WTC11 (cell line): Measurements from ENCODE around the gene SNX6. TPM values are rescaled to one million over a fixed set of nuclear protein-coding genes. Genes with fewer than 3 reads are reported as not detected.
A peak's percentile ranks its signal among the peaks of the same experiment; 100 is the strongest.
"Not testable (repeated sequence)": the region's sequence is repeated elsewhere in the genome, so short reads cannot be mapped to it uniquely, and the experiment has no call there.

Experiments used
- ATAC-seq: fragments of 200-7000 bp; cut with Tn5 transposase; 2 replicates; pipeline ENCODE4 v1.10.0; 2021; ENCODE audit warnings: mild to moderate bottlenecking, moderate library complexity
- CTCF ChIA-PET: fragments of 300-600 bp; sonication (Branson Sonifier 250); formaldehyde crosslinking; loops from one replicate; lab custom pipeline; 2021; ENCODE audit warnings: antibody characterized with exemption; lab: Charles Lee
- POLR2A ChIA-PET: fragments of 350-600 bp; sonication (Branson Sonifier 250); formaldehyde crosslinking; loops from one replicate; lab custom pipeline; 2021; ENCODE audit warnings: antibody characterized with exemption; lab: Charles Lee
- DNase-seq: peaks from one replicate; pipeline ENCODE4 v3.0.0; 2021; ENCODE audit warnings: low spot score
- H3K27ac Mint-ChIP-seq: 2 replicates; pipeline ENCODE4 v1.8.0; 2021; ENCODE audit warnings: mixed read lengths
- H3K27me3 Mint-ChIP-seq: 2 replicates; pipeline ENCODE4 v1.8.0; 2021; ENCODE audit warnings: low read depth, mild to moderate bottlenecking, moderate library complexity, mixed read lengths
- H3K36me3 Mint-ChIP-seq: 2 replicates; pipeline ENCODE4 v1.8.0; 2021; ENCODE audit warnings: mixed read lengths
- H3K4me1 Mint-ChIP-seq: 2 replicates; pipeline ENCODE4 v1.8.0; 2022; ENCODE audit warnings: mixed read lengths
- H3K4me3 Mint-ChIP-seq: 2 replicates; pipeline ENCODE4 v1.8.0; 2021; ENCODE audit warnings: mild to moderate bottlenecking, moderate library complexity, mixed read lengths
- H3K9me3 Mint-ChIP-seq: 2 replicates; pipeline ENCODE4 v1.8.0; 2021; ENCODE audit warnings: mixed read lengths
- ZNF121 ChIP-seq: sonication (generic); formaldehyde crosslinking; IDR thresholded peaks from 2 replicates; pipeline ENCODE4 v1.8.0; 2023; ENCODE audit warnings: missing genetic modification reagents
- total RNA-seq: library from RNA; stranded (reverse); gene quantifications from 3 replicates; pipeline ENCODE4 v1.2.3, GENCODE V29; 2021
- TF ChIP-seq, protein P1 (sequence below): sonication (generic); formaldehyde crosslinking; conservative IDR thresholded peaks from 2 replicates; pipeline ENCODE4 v1.8.1; 2023; ENCODE audit warnings: mild to moderate bottlenecking, low read depth, missing genetic modification reagents, moderate library complexity

SNX6 gene
- total RNA-seq, 1 experiment from 2014 or later = 51.3 TPM

DNA sequence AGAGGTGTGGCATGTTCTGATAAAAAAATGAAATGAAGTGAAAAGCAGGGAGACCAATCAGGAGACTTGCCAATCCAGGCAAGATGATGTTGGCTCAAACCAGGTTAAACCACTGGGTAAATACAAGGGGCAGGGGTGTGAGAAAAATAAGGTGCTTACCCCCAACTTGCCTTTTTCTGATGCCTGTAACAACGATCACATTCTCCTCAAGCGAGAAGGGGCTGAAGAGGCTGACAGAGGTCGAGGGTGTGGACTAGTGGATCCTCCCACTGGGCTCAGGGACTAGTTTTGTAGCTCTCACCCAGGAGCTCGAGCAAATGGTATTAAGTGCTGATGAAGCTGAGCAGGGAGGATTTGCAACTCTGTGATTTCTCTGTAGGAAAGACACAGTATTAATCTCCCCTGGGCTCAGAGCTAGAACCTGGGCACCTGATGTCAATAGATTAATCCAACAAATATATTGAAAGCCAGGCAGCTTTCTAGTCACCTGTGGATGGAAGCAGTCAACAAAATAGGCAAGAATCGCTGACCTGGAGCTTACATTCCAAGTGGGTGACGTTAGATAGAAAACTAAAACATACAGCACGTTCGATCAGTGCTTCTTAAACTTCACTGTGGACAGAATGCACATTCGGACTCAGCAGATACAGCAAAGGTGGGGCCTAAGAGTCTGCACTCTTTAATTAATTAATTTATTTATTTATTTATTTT is 75.3 kb downstream of the SNX6 start:
- H3K4me3 Mint-ChIP-seq = peak overlapping the region; percentile 49
- CTCF ChIA-PET = interaction anchor here (0.7 to 1.2 kb wide), 3 partner anchors 115 to 223 kb away, joined by 3 to 4 read pairs (median 3); no protein-coding TSS in a partner anchor
- H3K4me1 Mint-ChIP-seq = peaks cover 10% of the 10 kb centered on the region
- peak overlapping the region; percentile 78; the same call in 1 of the 2 replicates for H3K27ac Mint-ChIP-seq
- ATAC-seq (no peak), DNase-seq (no peak)
- no peaks in the 10 kb centered on the region for H3K36me3 Mint-ChIP-seq
- H3K9me3 Mint-ChIP-seq = no peaks in the 10 kb centered on the region
- POLR2A ChIA-PET = no interaction called here
- TF ChIP-seq ZNF121 = no peak
- no peaks in the 10 kb centered on the region for H3K27me3 Mint-ChIP-seq

- H3K4me3 Mint-ChIP-seq, H3K9me3 Mint-ChIP-seq, POLR2A ChIA-PET, DNase-seq, CTCF ChIA-PET, H3K27ac Mint-ChIP-seq, H3K36me3 Mint-ChIP-seq, ATAC-seq, H3K4me1 Mint-ChIP-seq, H3K27me3 Mint-ChIP-seq: not testable (repeated sequence)
These were observed 80.5 kb downstream of the SNX6 start for GRCh38 chr14:34549276-34549966.

DNA sequence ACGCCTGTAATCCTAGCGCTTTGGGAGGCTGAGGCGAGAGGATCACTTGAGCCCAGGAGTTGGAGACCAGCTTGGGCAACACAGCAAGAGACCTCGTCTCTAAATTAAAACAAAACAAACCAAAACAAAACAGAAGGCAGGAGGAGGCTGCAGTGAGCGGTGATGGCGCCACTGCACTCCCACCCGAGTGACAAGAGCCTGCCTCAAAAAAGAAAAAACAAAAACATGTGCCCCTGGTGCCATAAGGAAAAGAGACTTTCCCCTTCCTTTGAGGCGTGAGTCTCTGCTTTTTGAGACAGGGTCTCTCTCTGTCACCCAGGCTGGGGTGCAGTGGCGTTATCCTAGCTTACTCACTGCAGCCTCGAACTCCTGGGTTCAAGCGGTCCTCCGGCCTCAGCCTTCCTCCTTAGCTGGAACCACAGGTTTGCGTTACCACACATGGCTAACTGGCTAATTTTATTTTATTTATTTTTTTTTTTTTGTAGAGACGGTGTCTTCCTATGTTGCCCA is 81.4 kb downstream of the SNX6 start:
- H3K36me3 Mint-ChIP-seq = no peaks in the 10 kb centered on the region
- POLR2A ChIA-PET = interaction anchor here (0.6 kb wide), 1 partner anchor 262 kb away, joined by 3 read pairs; no protein-coding TSS in a partner anchor
- TF ChIP-seq, protein P1, sequence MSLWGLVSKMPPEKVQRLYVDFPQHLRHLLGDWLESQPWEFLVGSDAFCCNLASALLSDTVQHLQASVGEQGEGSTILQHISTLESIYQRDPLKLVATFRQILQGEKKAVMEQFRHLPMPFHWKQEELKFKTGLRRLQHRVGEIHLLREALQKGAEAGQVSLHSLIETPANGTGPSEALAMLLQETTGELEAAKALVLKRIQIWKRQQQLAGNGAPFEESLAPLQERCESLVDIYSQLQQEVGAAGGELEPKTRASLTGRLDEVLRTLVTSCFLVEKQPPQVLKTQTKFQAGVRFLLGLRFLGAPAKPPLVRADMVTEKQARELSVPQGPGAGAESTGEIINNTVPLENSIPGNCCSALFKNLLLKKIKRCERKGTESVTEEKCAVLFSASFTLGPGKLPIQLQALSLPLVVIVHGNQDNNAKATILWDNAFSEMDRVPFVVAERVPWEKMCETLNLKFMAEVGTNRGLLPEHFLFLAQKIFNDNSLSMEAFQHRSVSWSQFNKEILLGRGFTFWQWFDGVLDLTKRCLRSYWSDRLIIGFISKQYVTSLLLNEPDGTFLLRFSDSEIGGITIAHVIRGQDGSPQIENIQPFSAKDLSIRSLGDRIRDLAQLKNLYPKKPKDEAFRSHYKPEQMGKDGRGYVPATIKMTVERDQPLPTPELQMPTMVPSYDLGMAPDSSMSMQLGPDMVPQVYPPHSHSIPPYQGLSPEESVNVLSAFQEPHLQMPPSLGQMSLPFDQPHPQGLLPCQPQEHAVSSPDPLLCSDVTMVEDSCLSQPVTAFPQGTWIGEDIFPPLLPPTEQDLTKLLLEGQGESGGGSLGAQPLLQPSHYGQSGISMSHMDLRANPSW (CRISPR knock-in tag) = no peak

DNA sequence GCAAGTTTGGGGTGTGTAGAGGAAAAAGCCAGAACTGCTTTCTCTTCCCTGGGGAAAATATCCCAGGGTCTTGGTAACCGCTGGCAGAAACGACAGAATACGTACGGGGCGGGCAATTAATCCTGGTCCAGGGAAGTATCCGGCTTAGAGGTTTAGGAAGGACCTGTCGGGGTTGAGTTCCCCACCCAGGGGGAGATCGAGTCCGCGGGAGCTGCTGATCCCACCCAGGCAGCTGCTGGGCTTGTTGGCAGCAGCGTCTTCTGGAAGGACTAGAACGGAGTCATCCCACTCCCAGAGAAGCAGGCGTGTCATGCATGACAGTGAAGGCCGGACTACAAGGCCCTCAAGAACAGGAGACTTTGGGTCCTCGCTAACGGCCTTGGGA is 82.8 kb downstream of the SNX6 start:
- CTCF ChIA-PET, H3K36me3 Mint-ChIP-seq, DNase-seq, H3K27ac Mint-ChIP-seq, H3K9me3 Mint-ChIP-seq, POLR2A ChIA-PET, H3K4me3 Mint-ChIP-seq, H3K4me1 Mint-ChIP-seq, H3K27me3 Mint-ChIP-seq: not testable (repeated sequence)
- peak; percentile 66 for ATAC-seq

More for the DNA sequence above, 81.4 kb downstream of the SNX6 start:
- H3K4me1 Mint-ChIP-seq = no peaks in the 10 kb centered on the region
- H3K9me3 Mint-ChIP-seq = no peaks in the 10 kb centered on the region
- no peak for DNase-seq
- H3K27me3 Mint-ChIP-seq = no peaks in the 10 kb centered on the region
- no peak overlapping the region for H3K27ac Mint-ChIP-seq
- CTCF ChIA-PET = no interaction called here
- H3K4me3 Mint-ChIP-seq = no peak overlapping the region
- no peak for ATAC-seq

GRCh38 chr14:34546272-34547135 is 83.4 kb downstream of the SNX6 start:
- CTCF ChIA-PET, H3K27me3 Mint-ChIP-seq, DNase-seq, H3K4me3 Mint-ChIP-seq, H3K36me3 Mint-ChIP-seq, POLR2A ChIA-PET, H3K9me3 Mint-ChIP-seq, H3K4me1 Mint-ChIP-seq, H3K27ac Mint-ChIP-seq: not testable (repeated sequence)
- peak; percentile 72 for ATAC-seq

- POLR2A ChIA-PET, H3K27me3 Mint-ChIP-seq, H3K9me3 Mint-ChIP-seq, H3K36me3 Mint-ChIP-seq, CTCF ChIA-PET, DNase-seq, ATAC-seq: not testable (repeated sequence)
- Mint-ChIP-seq H3K4me3 (peak overlapping the region; percentile 100), H3K4me1 (peaks cover 11% of the 10 kb centered on the region), H3K27ac (peak overlapping the region; percentile 99)
These were observed 89.5 kb downstream of the SNX6 start for GRCh38 chr14:34540181-34541059.
